Vagina (tissue), 2 donors: ENCODE results near the gene MYO19. TPM values are rescaled to one million over a fixed set of nuclear protein-coding genes. Genes with fewer than 3 reads are reported as not detected.

Experiments
- DNase-seq, 2 donors: peaks; one replicate each; pipeline ENCODE4 v3.0.0-alpha.2; 2017; ENCODE audit errors: extremely low spot score in 2 of 2
- H3K27ac ChIP-seq: fragments of 200-600 bp; sonication (generic); one replicate; pipeline ENCODE4 v1.5.1; 2019
- H3K27me3 ChIP-seq: fragments of 200-600 bp; sonication (generic); one replicate; pipeline ENCODE4 v1.5.1; 2019
- H3K36me3 ChIP-seq, 2 donors: fragments of 200-600 bp; sonication (generic); one replicate each; pipeline ENCODE4 v1.5.1; 2017 to 2019
- H3K4me1 ChIP-seq: fragments of 200-600 bp; sonication (generic); one replicate; pipeline ENCODE4 v1.5.1; 2019
- H3K4me3 ChIP-seq, 2 donors: fragments of 200-600 bp; sonication (generic); 1 replicate in 1 of 2; 2 replicates in 1 of 2; pipeline ENCODE4 v1.5.1; 2016 to 2019
- H3K9me3 ChIP-seq: fragments of 200-600 bp; sonication (generic); one replicate; pipeline ENCODE4 v1.5.1; 2019
- POLR2A ChIP-seq, 2 donors: fragments of 450-650 bp; IDR thresholded peaks; one replicate each; pipeline ENCODE4 v1.6.1; 2017; ENCODE audit warnings: antibody characterized with exemption in 2 of 2, mild to moderate bottlenecking in 2 of 2, moderate library complexity in 2 of 2
- POLR2AphosphoS5 ChIP-seq, 2 donors: sonication (generic); formaldehyde crosslinking; IDR thresholded peaks; one replicate each; pipeline ENCODE4 v1.9.0; 2017; ENCODE audit warnings: antibody characterized with exemption in 2 of 2, mild to moderate bottlenecking in 2 of 2, low read depth in 1 of 2; ENCODE audit not compliant: insufficient read depth in 1 of 2
- intact Hi-C: fragments of 100-400 bp; cut with DNase I; formaldehyde crosslinking; loops from one replicate; pipeline ENCODE4 v1.15.1; 2023
- total RNA-seq: library from RNA; depleted of rRNA; stranded (reverse); fragments of >200 nt; gene quantifications from one replicate; pipeline ENCODE4 v1.2.3, GENCODE V29; 2016
- TF ChIP-seq, protein P1 (sequence below), 3 experiments: fragments of 450-650 bp in 2 of 3; fragments of 200-600 bp in 1 of 3; sonication (generic) in 1 of 3; IDR thresholded peaks; one replicate each; pipeline ENCODE4 v1.5.1; 2017 to 2019; ENCODE audit warnings: antibody characterized with exemption in 3 of 3, mild to moderate bottlenecking in 2 of 3, moderate library complexity in 2 of 3

The MYO19 gene
- total RNA-seq, 1 donor from 2014 or later = 112 TPM

DNA sequence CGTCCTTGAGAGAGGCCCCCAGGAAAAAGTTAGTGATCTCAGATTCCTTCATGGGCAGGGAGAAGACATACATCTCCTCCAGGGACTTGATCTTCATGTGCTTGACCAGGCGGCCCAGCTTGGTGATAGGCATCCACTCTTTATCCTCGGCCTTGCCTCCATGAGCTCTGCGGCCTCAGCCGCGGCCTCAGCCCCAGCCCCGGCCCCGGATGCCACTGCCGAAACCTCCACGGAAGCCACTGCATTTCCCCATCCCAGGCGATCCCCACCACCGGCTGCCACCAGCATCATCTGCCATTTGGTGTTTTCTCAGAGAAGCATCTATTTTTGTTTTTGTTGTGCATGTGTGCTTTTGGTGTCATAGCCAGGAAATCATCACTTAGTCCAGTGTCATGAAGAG, 40.4 kb upstream of the MYO19 start:
- Histone ChIP-seq H3K36me3 (peaks cover 0 to 47% of the 10 kb centered on the region in 2 donors), H3K27me3 (no peaks in the 10 kb centered on the region), H3K27ac (no peak overlapping the region), H3K4me1 (no peaks in the 10 kb centered on the region), H3K9me3 (no peaks in the 10 kb centered on the region), H3K4me3 (no peak overlapping the region)
- TF ChIP-seq, protein P1, sequence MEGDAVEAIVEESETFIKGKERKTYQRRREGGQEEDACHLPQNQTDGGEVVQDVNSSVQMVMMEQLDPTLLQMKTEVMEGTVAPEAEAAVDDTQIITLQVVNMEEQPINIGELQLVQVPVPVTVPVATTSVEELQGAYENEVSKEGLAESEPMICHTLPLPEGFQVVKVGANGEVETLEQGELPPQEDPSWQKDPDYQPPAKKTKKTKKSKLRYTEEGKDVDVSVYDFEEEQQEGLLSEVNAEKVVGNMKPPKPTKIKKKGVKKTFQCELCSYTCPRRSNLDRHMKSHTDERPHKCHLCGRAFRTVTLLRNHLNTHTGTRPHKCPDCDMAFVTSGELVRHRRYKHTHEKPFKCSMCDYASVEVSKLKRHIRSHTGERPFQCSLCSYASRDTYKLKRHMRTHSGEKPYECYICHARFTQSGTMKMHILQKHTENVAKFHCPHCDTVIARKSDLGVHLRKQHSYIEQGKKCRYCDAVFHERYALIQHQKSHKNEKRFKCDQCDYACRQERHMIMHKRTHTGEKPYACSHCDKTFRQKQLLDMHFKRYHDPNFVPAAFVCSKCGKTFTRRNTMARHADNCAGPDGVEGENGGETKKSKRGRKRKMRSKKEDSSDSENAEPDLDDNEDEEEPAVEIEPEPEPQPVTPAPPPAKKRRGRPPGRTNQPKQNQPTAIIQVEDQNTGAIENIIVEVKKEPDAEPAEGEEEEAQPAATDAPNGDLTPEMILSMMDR (IDR thresholded peaks at IDR 0.05) = no peak
- no peak for TF ChIP-seq POLR2AphosphoS5 (IDR thresholded peaks at IDR 0.05; ENCODE audit: insufficient read depth in 1 of 2, low read depth in 1 of 2)
- TF ChIP-seq POLR2A (IDR thresholded peaks at IDR 0.05) = no peak
- intact Hi-C loops = no loop called here
- DNase-seq = no peak

DNA sequence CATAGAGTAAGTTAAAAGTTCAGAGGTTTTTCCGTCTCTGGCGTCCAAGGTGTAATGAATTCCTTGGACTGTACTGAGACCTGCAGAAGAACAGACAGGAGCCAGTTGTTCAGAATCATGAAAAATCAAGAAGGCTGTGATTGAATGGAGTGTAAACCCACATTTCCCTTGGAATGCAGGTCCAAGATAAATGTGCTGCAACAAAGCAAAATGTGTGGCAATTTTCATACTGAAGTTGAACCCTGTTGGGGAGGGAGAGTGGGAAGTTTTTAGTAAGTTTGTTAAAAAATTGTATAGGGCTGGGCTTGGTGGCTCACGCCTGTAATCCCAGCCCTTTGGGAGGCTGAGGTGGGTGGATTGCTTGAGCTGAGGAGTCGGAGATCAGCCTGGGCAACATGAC, 31.4 kb upstream of the MYO19 start:
- DNase-seq = no peak
- Histone ChIP-seq H3K27me3 (no peaks in the 10 kb centered on the region), H3K27ac (no peak overlapping the region), H3K36me3 (peaks cover 0 to 44% of the 10 kb centered on the region in 2 donors), H3K4me1 (no peaks in the 10 kb centered on the region), H3K9me3 (no peaks in the 10 kb centered on the region), H3K4me3 (no peak overlapping the region)
- intact Hi-C loops = no loop called here
- TF ChIP-seq, protein P1 (IDR thresholded peaks at IDR 0.05) = no peak
- TF ChIP-seq POLR2AphosphoS5 (IDR thresholded peaks at IDR 0.05; ENCODE audit: insufficient read depth in 1 of 2, low read depth in 1 of 2) (no peak), POLR2A (IDR thresholded peaks at IDR 0.05) (no peak)

DNA sequence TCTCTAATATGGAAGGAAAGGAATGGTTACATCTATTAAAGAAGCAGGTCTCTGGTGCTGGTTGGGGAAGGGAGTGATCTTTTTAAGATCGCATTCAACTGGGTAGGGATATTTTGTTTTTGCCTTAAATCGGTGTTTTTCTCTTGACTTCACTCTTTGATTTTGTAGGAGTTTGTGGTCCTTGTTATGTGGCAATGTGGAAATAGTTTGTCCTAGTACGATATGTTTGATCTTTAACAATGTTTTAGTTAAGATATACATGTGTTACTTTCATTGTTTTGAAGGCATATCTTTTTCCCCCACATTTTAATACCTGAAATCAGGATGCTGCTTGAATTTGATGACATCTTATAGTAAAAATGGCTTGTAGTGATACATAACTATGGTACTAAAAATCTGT, 18.8 kb upstream of the MYO19 start:
- no peak overlapping the region for H3K27ac ChIP-seq
- intact Hi-C loops = no loop called here
- peaks cover 58% of the 10 kb centered on the region for H3K4me1 ChIP-seq

DNA sequence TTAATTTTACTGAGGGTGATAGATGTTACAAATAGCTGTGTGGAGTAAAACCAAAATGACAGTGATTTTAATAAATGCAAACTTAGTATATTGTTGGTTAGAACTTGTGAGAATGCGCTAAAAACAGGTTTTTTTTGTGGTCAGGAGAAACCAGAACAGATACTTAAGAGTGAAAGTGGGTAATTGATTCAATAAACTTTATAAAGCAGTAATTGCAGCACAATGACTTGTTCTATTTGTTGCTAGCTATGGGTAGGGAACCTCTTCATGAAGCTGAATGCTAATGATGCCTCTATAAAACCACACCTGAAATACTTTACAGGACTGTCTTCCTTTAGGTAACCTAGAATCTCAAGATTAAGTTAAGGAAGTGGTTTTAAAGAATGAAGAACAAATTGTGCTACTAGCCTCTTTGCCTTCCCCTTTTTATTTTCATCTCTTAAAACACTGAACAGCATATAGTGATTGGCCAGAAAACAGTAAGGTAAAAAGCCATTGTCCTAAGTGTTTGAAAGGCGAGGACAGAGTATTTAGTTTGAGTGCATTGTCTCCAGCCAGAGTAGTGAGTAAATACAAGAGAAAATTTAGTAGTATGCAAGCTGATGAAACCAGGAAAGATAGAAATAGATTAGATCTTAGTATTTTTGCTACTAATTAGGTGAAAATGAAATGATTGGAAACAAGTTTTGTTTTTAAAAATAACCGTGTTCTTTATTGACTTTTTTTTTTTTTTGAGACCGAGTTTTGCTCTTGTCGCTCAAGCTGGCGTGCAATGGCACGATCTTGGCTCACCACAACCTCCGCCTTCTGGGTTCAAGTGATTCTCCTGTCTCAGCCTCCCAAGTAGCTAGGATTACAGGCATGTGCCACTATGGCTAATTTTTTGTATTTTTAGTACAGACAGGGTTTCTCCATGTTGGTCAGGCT, 16.1 kb upstream of the MYO19 start:
- intact Hi-C loops = no loop called here
- Histone ChIP-seq H3K9me3 (no peaks in the 10 kb centered on the region), H3K4me3 (no peak overlapping the region), H3K4me1 (peaks cover 85% of the 10 kb centered on the region), H3K27ac (no peak overlapping the region), H3K36me3 (peaks cover 0 to 11% of the 10 kb centered on the region in 2 donors), H3K27me3 (no peaks in the 10 kb centered on the region)
- TF ChIP-seq POLR2A (IDR thresholded peaks at IDR 0.05) = no peak
- no peak for TF ChIP-seq POLR2AphosphoS5 (IDR thresholded peaks at IDR 0.05; ENCODE audit: insufficient read depth in 1 of 2, low read depth in 1 of 2)
- TF ChIP-seq, protein P1 (IDR thresholded peaks at IDR 0.05) = no peak
- no peak for DNase-seq

More for the DNA sequence above, 18.8 kb upstream of the MYO19 start:
- DNase-seq = no peak
- no peak for TF ChIP-seq POLR2A (IDR thresholded peaks at IDR 0.05)
- no peak for TF ChIP-seq POLR2AphosphoS5 (IDR thresholded peaks at IDR 0.05; ENCODE audit: insufficient read depth in 1 of 2, low read depth in 1 of 2)
- TF ChIP-seq, protein P1 (IDR thresholded peaks at IDR 0.05) = no peak
- Histone ChIP-seq H3K36me3 (peaks cover 0 to 33% of the 10 kb centered on the region in 2 donors), H3K9me3 (no peaks in the 10 kb centered on the region), H3K27me3 (no peaks in the 10 kb centered on the region), H3K4me3 (no peak overlapping the region)

DNA sequence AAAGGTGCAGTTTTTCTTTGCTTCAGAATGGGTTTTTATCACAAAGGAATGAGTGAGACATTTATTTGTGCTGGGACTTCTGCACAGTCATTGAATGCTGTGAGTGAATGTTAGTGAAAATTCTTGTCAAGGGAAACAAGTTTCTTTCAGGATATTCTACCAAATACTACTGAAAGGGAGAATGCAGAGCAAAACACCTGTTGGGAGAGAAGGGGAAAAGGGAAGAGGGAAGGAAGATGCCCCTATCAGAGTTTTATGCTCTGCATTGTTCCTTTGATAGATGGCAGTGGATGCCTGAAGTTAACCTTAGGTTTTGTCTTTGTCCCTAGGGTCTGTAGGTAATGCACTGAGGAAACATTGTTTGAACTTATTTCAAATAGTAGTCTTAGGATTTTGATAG, 13.1 kb upstream of the MYO19 start:
- Histone ChIP-seq H3K36me3 (no peaks in the 10 kb centered on the region), H3K27ac (no peak overlapping the region), H3K4me3 (no peak overlapping the region), H3K27me3 (no peaks in the 10 kb centered on the region), H3K9me3 (no peaks in the 10 kb centered on the region), H3K4me1 (peaks cover 72% of the 10 kb centered on the region)
- intact Hi-C loops = loop anchor here (10.0 kb wide), 1 partner anchor 47 kb away; the partner anchor contains the start of gene DHRS11
- TF ChIP-seq POLR2AphosphoS5 (IDR thresholded peaks at IDR 0.05; ENCODE audit: insufficient read depth in 1 of 2, low read depth in 1 of 2) (no peak), POLR2A (IDR thresholded peaks at IDR 0.05) (no peak)
- TF ChIP-seq, protein P1 (IDR thresholded peaks at IDR 0.05) = no peak
- DNase-seq = no peak
